HFF-Myc (cell line): ENCODE results near the gene CTNNA1.
"Not testable (repeated sequence)": the region's sequence is repeated elsewhere in the genome, so short reads cannot be mapped to it uniquely, and the experiment has no call there.

Experiments used
- DNase-seq: peaks from one replicate; pipeline ENCODE4 v3.0.0-alpha.2; 2011; ENCODE audit warnings: low read depth; ENCODE audit errors: extremely low read depth
- H3K4me3 ChIP-seq: replicated peaks from 2 replicates; pipeline ENCODE4 v1.5.1; 2011; ENCODE audit warnings: low read depth, mild to moderate bottlenecking, control low read depth, low read length
- TF ChIP-seq, protein P1 (sequence below): IDR thresholded peaks from 2 replicates; pipeline ENCODE4 v1.5.1; 2012; ENCODE audit warnings: mild to moderate bottlenecking, low read depth, low read length, control low read depth; ENCODE audit errors: missing control alignments

CTNNA1 gene

GRCh38 chr5:138709202-138709601, 44.0 kb upstream of the CTNNA1 start:
- no peak overlapping the region for H3K4me3 ChIP-seq
- DNase-seq = no peak
- TF ChIP-seq, protein P1, sequence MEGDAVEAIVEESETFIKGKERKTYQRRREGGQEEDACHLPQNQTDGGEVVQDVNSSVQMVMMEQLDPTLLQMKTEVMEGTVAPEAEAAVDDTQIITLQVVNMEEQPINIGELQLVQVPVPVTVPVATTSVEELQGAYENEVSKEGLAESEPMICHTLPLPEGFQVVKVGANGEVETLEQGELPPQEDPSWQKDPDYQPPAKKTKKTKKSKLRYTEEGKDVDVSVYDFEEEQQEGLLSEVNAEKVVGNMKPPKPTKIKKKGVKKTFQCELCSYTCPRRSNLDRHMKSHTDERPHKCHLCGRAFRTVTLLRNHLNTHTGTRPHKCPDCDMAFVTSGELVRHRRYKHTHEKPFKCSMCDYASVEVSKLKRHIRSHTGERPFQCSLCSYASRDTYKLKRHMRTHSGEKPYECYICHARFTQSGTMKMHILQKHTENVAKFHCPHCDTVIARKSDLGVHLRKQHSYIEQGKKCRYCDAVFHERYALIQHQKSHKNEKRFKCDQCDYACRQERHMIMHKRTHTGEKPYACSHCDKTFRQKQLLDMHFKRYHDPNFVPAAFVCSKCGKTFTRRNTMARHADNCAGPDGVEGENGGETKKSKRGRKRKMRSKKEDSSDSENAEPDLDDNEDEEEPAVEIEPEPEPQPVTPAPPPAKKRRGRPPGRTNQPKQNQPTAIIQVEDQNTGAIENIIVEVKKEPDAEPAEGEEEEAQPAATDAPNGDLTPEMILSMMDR = no peak

DNA sequence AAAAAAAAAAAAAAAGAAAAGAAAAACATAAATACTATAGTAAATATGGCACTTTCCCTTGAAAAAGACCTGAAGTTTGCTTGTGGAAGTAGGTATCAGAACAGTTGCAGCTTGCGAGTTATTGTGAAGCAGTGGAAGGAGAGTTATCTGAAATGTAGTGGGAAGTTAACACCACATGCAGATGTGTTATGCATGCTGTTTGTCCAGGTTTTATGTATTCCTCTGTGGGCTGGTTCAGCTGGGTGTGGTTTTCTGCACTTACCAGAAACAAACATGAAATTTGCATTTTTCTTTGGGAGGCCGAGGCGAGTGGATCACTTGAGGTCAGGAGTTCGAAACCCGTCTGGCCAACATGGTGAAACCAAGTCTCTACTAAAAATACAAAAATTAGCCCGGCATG, 42.1 kb upstream of the CTNNA1 start:
- H3K4me3 ChIP-seq = no peak overlapping the region
- DNase-seq = no peak
- TF ChIP-seq, protein P1 = no peak

DNA sequence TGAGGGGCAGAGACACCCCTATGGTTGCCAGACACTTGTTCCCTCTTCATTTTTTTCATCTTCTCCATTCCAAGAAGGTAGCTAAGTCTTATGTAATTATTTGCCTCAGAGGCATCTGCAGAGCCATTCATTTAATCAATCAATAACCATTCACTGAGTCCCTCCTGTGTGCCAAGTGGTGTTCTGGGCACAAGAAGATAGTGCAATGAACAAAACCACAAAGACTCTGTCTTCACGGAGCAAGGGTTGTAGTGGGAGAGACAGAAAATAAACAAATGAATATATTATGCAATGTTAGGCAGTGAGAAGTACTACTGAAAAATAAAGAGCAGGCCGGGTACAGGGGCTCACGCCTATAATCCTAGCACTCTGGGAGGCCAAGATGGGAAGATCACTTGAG, 41.4 kb upstream of the CTNNA1 start:
- TF ChIP-seq, protein P1 = no peak
- DNase-seq = no peak
- H3K4me3 ChIP-seq = no peak overlapping the region

DNA sequence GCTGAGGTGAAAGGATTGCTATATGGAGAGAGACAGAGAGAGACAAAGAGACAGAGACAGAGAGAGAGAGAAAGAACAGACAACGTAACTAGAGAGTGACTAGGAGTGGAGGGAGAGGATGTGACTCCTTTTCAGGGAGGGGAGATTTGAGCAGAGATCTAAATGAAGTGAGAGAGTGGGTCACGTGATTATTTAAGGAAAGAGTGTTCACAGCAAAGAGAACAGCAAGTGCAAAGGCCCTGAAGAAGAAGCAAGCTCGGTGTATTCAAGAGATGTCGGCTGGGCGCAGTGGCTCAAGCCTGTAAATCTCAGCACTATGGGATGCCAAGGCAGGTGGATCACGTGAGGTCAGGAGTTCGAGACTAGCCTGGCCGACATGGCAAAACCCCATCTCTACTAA, 40.9 kb upstream of the CTNNA1 start:
- DNase-seq = no peak
- TF ChIP-seq, protein P1 = no peak

DNA sequence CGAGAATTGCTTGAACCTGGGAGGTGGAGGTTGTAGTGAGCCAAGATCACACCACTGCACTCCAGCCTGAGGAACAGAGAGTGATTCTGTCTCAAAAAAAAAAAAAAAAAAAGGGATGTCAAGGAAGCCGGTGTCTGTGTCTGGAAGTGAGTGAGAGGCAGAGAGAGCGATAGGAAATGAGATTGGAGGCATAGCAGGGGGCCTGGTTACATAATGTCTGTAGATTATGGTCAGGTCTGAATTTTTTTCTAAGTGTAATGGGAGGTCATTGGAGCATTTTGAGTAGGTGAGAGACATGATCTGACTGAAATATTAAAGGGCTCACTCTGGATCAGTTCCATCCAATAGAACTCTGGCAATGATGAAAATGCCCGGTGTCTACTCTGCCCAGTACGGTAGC, 40.4 kb upstream of the CTNNA1 start:
- no peak for DNase-seq
- H3K4me3 ChIP-seq = no peak overlapping the region

More for the DNA sequence above, 40.9 kb upstream of the CTNNA1 start:
- H3K4me3 ChIP-seq = no peak overlapping the region

DNA sequence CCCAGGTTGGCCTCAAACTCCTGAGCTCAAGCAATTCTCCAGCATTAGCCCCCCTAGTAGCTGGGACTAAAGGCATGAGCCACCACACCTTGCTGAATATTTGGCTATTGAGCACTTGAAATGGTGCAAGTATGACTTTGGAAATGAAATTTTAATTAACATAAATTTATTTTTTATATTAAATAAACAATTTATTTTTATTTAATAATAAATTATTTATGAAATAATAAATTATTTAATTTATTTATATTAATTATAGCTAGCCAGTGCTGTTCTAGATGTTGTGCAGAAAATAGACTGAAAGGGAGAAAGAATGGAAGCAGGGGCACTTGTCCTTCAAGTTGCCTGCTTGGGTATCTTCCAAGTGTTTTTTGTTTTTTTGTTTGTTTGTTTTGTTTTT, 40.0 kb upstream of the CTNNA1 start:
- TF ChIP-seq, protein P1 = no peak
- no peak for DNase-seq
- H3K4me3 ChIP-seq = no peak overlapping the region

More for the DNA sequence above, 40.4 kb upstream of the CTNNA1 start:
- TF ChIP-seq, protein P1 = no peak

- no peak overlapping the region for H3K4me3 ChIP-seq
- DNase-seq = no peak
- TF ChIP-seq, protein P1 = no peak
These were observed 38.5 kb upstream of the CTNNA1 start for GRCh38 chr5:138714694-138715093.

GRCh38 chr5:138715931-138716432, 37.2 kb upstream of the CTNNA1 start:
- DNase-seq = not testable (repeated sequence)

More at GRCh38 chr5:138715931-138716432, 37.2 kb upstream of the CTNNA1 start:
- not testable (repeated sequence) for H3K4me3 ChIP-seq
